Endodermal cell (in vitro differentiated cells): ENCODE measurements around the gene CTBP1. TPM values are rescaled to one million over a fixed set of nuclear protein-coding genes. Genes with fewer than 3 reads are reported as not detected.

Source experiments
- DNase-seq: peaks from one replicate; pipeline ENCODE4 v3.0.0-alpha.2; 2017
- H3K27ac ChIP-seq: 2 replicates; pipeline ENCODE4 v1.5.1; 2013; ENCODE audit warnings: mild to moderate bottlenecking, low read depth, low read length, moderate library complexity
- H3K27me3 ChIP-seq: 2 replicates; pipeline ENCODE4 v1.6.1; 2013; ENCODE audit warnings: mild to moderate bottlenecking, low read length, moderate library complexity; ENCODE audit not compliant: insufficient read depth, control insufficient read depth, poor library complexity, severe bottlenecking
- H3K36me3 ChIP-seq: 2 replicates; pipeline ENCODE4 v1.7.0; 2013; ENCODE audit warnings: mild to moderate bottlenecking, low read length, moderate library complexity; ENCODE audit not compliant: control insufficient read depth, insufficient read depth
- H3K4me1 ChIP-seq: one replicate; pipeline ENCODE4 v1.7.0; 2013; ENCODE audit warnings: low read length; ENCODE audit not compliant: control insufficient read depth, insufficient read depth
- H3K4me3 ChIP-seq: 2 replicates; pipeline ENCODE4 v1.5.1; 2013; ENCODE audit warnings: mild to moderate bottlenecking, low read length, moderate library complexity
- H3K9ac ChIP-seq: 2 replicates; pipeline ENCODE4 v1.6.1; 2013; ENCODE audit warnings: mild to moderate bottlenecking, low read length, moderate library complexity; ENCODE audit not compliant: poor library complexity, severe bottlenecking; ENCODE audit errors: extremely low read depth
- H3K9me3 ChIP-seq: 2 replicates; pipeline ENCODE4 v1.6.1; 2013; ENCODE audit warnings: mild to moderate bottlenecking, low read length, moderate library complexity; ENCODE audit not compliant: control insufficient read depth
- H3K27ac Mint-ChIP-seq: 2 replicates; pipeline ENCODE4 v1.8.0; 2020; ENCODE audit warnings: mixed read lengths
- H3K27me3 Mint-ChIP-seq: 2 replicates; pipeline ENCODE4 v1.8.0; 2021; ENCODE audit warnings: mild to moderate bottlenecking, mixed read lengths; ENCODE audit not compliant: insufficient read depth
- H3K36me3 Mint-ChIP-seq: 2 replicates; pipeline ENCODE4 v1.8.0; 2020; ENCODE audit warnings: low read depth, mixed read lengths
- H3K4me1 Mint-ChIP-seq: 2 replicates; pipeline ENCODE4 v1.8.0; 2020; ENCODE audit warnings: mixed read lengths
- H3K4me3 Mint-ChIP-seq: 2 replicates; pipeline ENCODE4 v1.8.0; 2020; ENCODE audit warnings: mild to moderate bottlenecking, moderate library complexity, mixed read lengths
- H3K9me3 Mint-ChIP-seq: 2 replicates; pipeline ENCODE4 v1.8.0; 2020; ENCODE audit warnings: mild to moderate bottlenecking, mixed read lengths
- CTCF ChIP-seq: fragments of 200-600 bp; sonication (generic); conservative IDR thresholded peaks from 2 replicates; pipeline ENCODE4 v1.5.0; 2021; ENCODE audit warnings: antibody characterized with exemption, mild to moderate bottlenecking
- WGBS, 2 experiments: methylation state at CpG; one replicate each; pipeline versions ENCODE4 v1.1.5 to v1.1.7; 2013; ENCODE audit warnings: missing lambda C conversion rate in 2 of 2, mixed read lengths in 1 of 2; ENCODE audit not compliant: insufficient coverage in 1 of 2, insufficient read length in 1 of 2; 5-methylcytosine and 5-hydroxymethylcytosine counted together
- total RNA-seq, 2 donors: library from RNA; stranded (reverse); fragmentation: NEBNext Ultra II Directional in 1 of 2; extraction: Animal tissue kit (Norgen Biotek cat#: 25700) in 1 of 2; gene quantifications; 2 replicates in 1 of 2; 3 replicates in 1 of 2; pipeline ENCODE4 v1.2.1, GENCODE V29; 2021

CTBP1 gene
- total RNA-seq, 2 donors from 2014 or later: 181 to 189 TPM

- Mint-ChIP-seq H3K4me3 (no peak overlapping the region), H3K9me3 (peaks cover 33% of the 10 kb centered on the region), H3K4me1 (no peaks in the 10 kb centered on the region), H3K27me3 (peaks cover 23% of the 10 kb centered on the region), H3K27ac (no peak overlapping the region), H3K36me3 (peaks cover 2% of the 10 kb centered on the region)
- Histone ChIP-seq H3K4me3 (no peak overlapping the region), H3K9ac (no peak overlapping the region), H3K36me3 (no peaks in the 10 kb centered on the region), H3K9me3 (peaks cover 8% of the 10 kb centered on the region), H3K27me3 (no peaks in the 10 kb centered on the region), H3K27ac (no peak overlapping the region), H3K4me1 (no peaks in the 10 kb centered on the region)
- 87 to 90% methylated on average over 15 to 24 of the region's 24 CpGs for WGBS, 2 experiments
- no peak for DNase-seq
- TF ChIP-seq CTCF: no peak
Measured at GRCh38 chr4:1260418-1261106, 11.6 kb upstream of the CTBP1 start.

GRCh38 chr4:1259966-1260365, 11.0 kb upstream of the CTBP1 start:
- DNase-seq: no peak
- Histone ChIP-seq H3K4me3 (no peak overlapping the region), H3K36me3 (no peaks in the 10 kb centered on the region), H3K27ac (no peak overlapping the region), H3K9me3 (peaks cover 12% of the 10 kb centered on the region), H3K27me3 (no peaks in the 10 kb centered on the region), H3K9ac (no peak overlapping the region), H3K4me1 (no peaks in the 10 kb centered on the region)
- 87 to 95% methylated on average over 3 to 4 of the region's 4 CpGs for WGBS, 2 experiments
- Mint-ChIP-seq H3K4me1 (no peaks in the 10 kb centered on the region), H3K27me3 (peaks cover 24% of the 10 kb centered on the region), H3K9me3 (peaks cover 38% of the 10 kb centered on the region), H3K36me3 (peaks cover 2% of the 10 kb centered on the region), H3K4me3 (no peak overlapping the region), H3K27ac (no peak overlapping the region)
- no peak for TF ChIP-seq CTCF

DNA sequence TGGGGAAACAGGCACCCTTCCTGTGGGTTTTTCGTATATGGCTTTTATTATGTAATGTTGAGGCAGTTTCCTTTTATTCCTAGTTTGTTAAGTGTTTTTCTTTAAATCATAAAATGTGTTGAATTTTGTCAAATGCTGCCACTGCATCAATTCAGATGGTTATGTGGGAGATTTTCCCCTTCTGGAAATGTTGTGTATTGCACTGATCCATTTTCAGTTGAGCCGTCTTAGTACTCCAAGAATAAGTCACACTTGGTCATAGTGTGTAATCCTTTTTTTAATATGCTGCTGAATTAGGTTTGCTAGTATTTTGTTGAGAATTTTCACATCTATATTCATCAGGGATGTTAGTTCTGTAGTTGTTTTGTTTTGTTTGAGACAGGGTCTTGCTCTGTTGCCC, 9.5 kb upstream of the CTBP1 start:
- Mint-ChIP-seq H3K9me3 (peaks cover 47% of the 10 kb centered on the region), H3K27ac (no peak overlapping the region), H3K27me3 (peaks cover 29% of the 10 kb centered on the region), H3K4me1 (no peaks in the 10 kb centered on the region), H3K4me3 (no peak overlapping the region), H3K36me3 (peaks cover 4% of the 10 kb centered on the region)
- Histone ChIP-seq H3K27me3 (no peaks in the 10 kb centered on the region), H3K4me1 (no peaks in the 10 kb centered on the region), H3K9me3 (peaks cover 25% of the 10 kb centered on the region), H3K9ac (no peak overlapping the region), H3K36me3 (no peaks in the 10 kb centered on the region), H3K27ac (no peak overlapping the region), H3K4me3 (no peak overlapping the region)
- 85 to 100% methylated on average over 1 to 2 of the region's 2 CpGs for WGBS, 2 experiments
- no peak for DNase-seq
- TF ChIP-seq CTCF: peak; percentile 34
